Mesendoderm (in vitro differentiated cells): ENCODE measurements around the gene GPR179.
A peak's percentile ranks its signal among the peaks of the same experiment; 100 is the strongest.

Experiments used
- DNase-seq: peaks from one replicate; pipeline ENCODE4 v3.0.0; 2013
- H2AK5ac ChIP-seq: 2 replicates; pipeline ENCODE4 v1.6.1; 2013; ENCODE audit warnings: low read length, inconsistent platforms
- H2BK120ac ChIP-seq: 2 replicates; pipeline ENCODE4 v1.6.1; 2013; ENCODE audit warnings: low read depth, mild to moderate bottlenecking, low read length, moderate library complexity, mixed read lengths
- H2BK15ac ChIP-seq: replicated peaks from 2 replicates; pipeline ENCODE4 v1.6.1; 2013; ENCODE audit warnings: low read depth, mild to moderate bottlenecking, moderate library complexity
- H2BK5ac ChIP-seq: 2 replicates; pipeline ENCODE4 v1.6.1; 2013; ENCODE audit warnings: low read length, inconsistent platforms
- H3K18ac ChIP-seq: 2 replicates; pipeline ENCODE4 v1.6.1; 2013; ENCODE audit warnings: mild to moderate bottlenecking, low read length, mixed read lengths
- H3K23ac ChIP-seq: one replicate; pipeline ENCODE4 v1.6.1; 2013; ENCODE audit warnings: low read length
- H3K27ac ChIP-seq: 2 replicates; pipeline ENCODE4 v1.5.1; 2013; ENCODE audit warnings: low read depth, mild to moderate bottlenecking, inconsistent platforms, low read length, moderate library complexity
- H3K27me3 ChIP-seq: 2 replicates; pipeline ENCODE4 v1.6.1; 2013; ENCODE audit warnings: low read length, control low read depth, mild to moderate bottlenecking, inconsistent platforms; ENCODE audit not compliant: insufficient read depth, poor library complexity
- H3K36me3 ChIP-seq: 2 replicates; pipeline ENCODE4 v1.6.1; 2013; ENCODE audit warnings: low read length, inconsistent platforms; ENCODE audit not compliant: control insufficient read depth, insufficient read depth
- H3K4ac ChIP-seq: one replicate; pipeline ENCODE4 v1.6.1; 2013; ENCODE audit warnings: low read depth, mild to moderate bottlenecking, low read length, moderate library complexity
- H3K4me1 ChIP-seq: 2 replicates; pipeline ENCODE4 v1.6.1; 2013; ENCODE audit warnings: low read depth, low read length, inconsistent platforms; ENCODE audit not compliant: control insufficient read depth
- H3K4me2 ChIP-seq: 2 replicates; pipeline ENCODE4 v1.6.1; 2013; ENCODE audit warnings: low read length
- H3K4me3 ChIP-seq: 2 replicates; pipeline ENCODE4 v1.5.1; 2013; ENCODE audit warnings: mild to moderate bottlenecking, low read length
- H3K56ac ChIP-seq: one replicate; pipeline ENCODE4 v1.6.1; 2013; ENCODE audit warnings: low read length
- H3K79me1 ChIP-seq: 2 replicates; pipeline ENCODE4 v1.6.1; 2013; ENCODE audit warnings: low read length, inconsistent platforms
- H3K79me2 ChIP-seq: 2 replicates; pipeline ENCODE4 v1.6.1; 2013; ENCODE audit warnings: mild to moderate bottlenecking, low read length; ENCODE audit not compliant: control insufficient read depth, insufficient read depth
- H3K9ac ChIP-seq: 2 replicates; pipeline ENCODE4 v1.6.1; 2013; ENCODE audit warnings: low read length, inconsistent platforms
- H4K5ac ChIP-seq: one replicate; pipeline ENCODE4 v1.6.1; 2013; ENCODE audit warnings: low read length
- H4K8ac ChIP-seq: one replicate; pipeline ENCODE4 v1.6.1; 2013; ENCODE audit warnings: low read depth, mild to moderate bottlenecking, control low read depth, low read length, moderate library complexity
- WGBS: extraction: QIAGEN DNeasy Blood & Tissue Kit; methylation state at CpG from one replicate; pipeline ENCODE4 v1.1.7; 2013; ENCODE audit warnings: low lambda C conversion rate, missing lambda C conversion rate; ENCODE audit not compliant: insufficient coverage; ENCODE audit errors: extremely low coverage; 5-methylcytosine and 5-hydroxymethylcytosine counted together

GPR179 gene

DNA sequence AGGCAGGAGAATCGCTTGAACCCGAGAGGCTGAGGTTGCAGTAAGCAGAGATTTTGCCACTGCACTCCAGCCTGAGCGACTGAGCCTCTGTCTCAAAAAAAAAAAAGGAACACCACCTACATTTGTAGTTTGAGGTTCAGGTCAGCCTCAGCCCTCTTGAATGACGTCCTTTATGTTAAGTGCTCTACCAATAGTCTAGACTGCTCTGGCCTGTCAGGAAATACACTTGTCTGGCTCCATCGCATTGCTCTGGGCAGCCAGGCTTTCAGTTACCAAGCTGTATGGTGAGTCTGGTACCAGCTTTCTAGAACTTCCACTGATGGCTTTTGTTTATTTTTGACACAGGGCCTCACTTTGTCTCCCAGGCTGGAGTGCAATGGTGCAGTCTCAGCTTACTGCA lies 19.3 kb upstream of the GPR179 start:
- Histone ChIP-seq H3K27me3 (no peaks in the 10 kb centered on the region), H2AK5ac (no peak overlapping the region), H3K79me1 (peaks cover 3% of the 10 kb centered on the region), H3K4me1 (peaks cover 3% of the 10 kb centered on the region), H4K5ac (no peak overlapping the region), H3K36me3 (peaks cover 6% of the 10 kb centered on the region), H3K4me2 (no peak overlapping the region), H3K27ac (no peak overlapping the region), H2BK15ac (no peak overlapping the region), H3K4ac (no peak overlapping the region), H4K8ac (no peak overlapping the region), H3K23ac (no peak overlapping the region), H3K79me2 (peaks cover 2% of the 10 kb centered on the region), H2BK5ac (no peak overlapping the region), H2BK120ac (no peak overlapping the region), H3K56ac (no peak overlapping the region), H3K9ac (no peak overlapping the region), H3K18ac (no peak overlapping the region), H3K4me3 (no peak overlapping the region)
- no CpG with 5 or more reads among the region's 5 CpGs for WGBS
- DNase-seq: no peak

DNA sequence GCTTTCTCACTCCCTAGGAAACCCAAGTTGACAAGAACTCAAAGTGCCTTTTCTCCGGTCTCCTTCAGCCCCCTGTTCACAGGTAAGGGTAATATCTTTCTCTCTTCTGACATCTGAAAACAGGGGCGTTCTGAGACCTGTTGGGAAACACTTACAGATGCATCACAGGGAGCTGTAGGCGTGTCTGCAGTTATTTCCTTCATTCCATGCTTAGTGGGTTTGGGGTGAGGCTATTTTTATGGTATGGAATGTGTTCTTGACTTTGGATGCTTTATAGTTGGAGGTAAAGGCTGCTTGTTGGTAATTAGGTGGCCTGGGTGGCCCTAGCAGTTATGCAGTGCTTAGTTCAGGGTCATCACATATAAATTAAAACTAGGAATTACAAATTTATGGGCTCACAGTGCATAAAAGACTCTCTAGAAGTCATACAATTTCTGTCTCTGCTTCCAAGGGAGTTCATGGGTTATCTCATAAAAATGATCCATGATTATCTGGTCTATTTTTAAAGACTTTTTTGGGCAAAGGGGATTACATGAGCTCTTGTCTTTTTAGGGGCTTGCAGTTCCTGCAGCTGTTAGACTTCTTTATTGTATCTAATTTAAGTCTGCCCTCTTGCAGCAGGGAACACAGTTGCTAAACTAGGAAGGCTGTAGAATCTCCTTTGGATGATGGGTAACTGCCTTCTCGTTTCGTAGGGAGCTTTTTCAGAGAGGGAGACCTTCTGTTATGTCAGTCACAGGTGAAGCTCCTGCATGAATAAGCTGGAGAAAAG lies 18.1 kb upstream of the GPR179 start:
- Histone ChIP-seq H3K4me3 (no peak overlapping the region), H2BK15ac (no peak overlapping the region), H3K4ac (no peak overlapping the region), H3K9ac (no peak overlapping the region), H3K79me1 (peaks cover 5% of the 10 kb centered on the region), H3K79me2 (peaks cover 6% of the 10 kb centered on the region), H3K56ac (no peak overlapping the region), H2BK5ac (no peak overlapping the region), H4K5ac (no peak overlapping the region), H2BK120ac (no peak overlapping the region), H3K23ac (no peak overlapping the region), H3K27ac (no peak overlapping the region), H3K4me2 (no peak overlapping the region), H4K8ac (no peak overlapping the region), H3K27me3 (no peaks in the 10 kb centered on the region), H3K36me3 (peaks cover 2% of the 10 kb centered on the region), H2AK5ac (no peak overlapping the region), H3K18ac (no peak overlapping the region), H3K4me1 (peaks cover 3% of the 10 kb centered on the region)
- WGBS: no CpG with 5 or more reads among the region's 5 CpGs
- no peak for DNase-seq

DNA sequence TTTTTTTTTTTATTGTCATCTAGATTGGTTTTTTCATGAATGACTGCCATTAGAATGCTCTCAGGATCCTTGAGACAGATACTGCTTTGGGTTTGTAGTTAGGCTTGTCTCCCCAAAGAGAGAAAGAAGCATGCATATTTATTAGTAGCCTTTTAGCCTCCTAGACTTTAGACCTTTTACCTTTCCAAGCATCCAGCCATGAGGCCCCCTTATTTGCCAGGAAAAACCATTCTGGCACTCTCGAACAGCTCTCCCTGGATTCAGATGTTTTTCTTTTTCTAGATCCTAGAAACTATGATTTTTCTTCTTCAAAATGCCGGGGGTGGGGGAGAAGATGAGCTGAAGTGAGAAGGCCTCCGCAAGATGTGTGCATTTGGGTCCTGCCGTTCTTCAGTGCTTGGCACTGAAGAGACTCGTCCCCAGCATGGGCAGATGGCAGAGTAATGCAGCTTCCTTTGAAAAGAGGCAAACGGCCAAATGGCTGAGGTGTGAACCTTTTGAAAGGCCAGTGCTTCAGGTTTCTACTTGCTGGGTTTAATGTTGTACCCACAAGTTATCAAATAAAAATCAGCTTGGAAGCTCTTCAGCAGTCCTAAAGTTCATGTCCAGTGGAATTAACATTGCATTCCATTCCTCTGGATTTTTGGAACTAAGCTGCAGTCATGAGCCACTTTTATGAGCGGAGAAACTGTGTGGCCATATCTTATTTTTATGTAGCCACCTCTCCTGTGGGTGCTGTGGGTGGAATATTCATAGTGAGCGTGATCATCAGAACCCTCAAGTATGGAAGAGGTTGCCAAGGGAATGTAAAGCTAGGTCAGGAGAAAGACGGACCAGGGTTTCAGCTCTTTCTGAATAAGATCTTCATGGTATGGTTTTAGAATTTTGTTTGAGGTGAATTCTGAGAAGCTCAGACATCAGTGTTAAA lies 15.1 kb upstream of the GPR179 start:
- no peak overlapping the region for H2BK15ac ChIP-seq
- H2BK120ac ChIP-seq: no peak overlapping the region
- H4K8ac ChIP-seq: no peak overlapping the region
- H4K5ac ChIP-seq: no peak overlapping the region
- no peaks in the 10 kb centered on the region for H3K36me3 ChIP-seq
- no peak overlapping the region for H3K9ac ChIP-seq
- no peak for DNase-seq
- H3K79me1 ChIP-seq: peaks cover 12% of the 10 kb centered on the region
- H3K56ac ChIP-seq: no peak overlapping the region
- no peak overlapping the region for H2BK5ac ChIP-seq
- H3K18ac ChIP-seq: no peak overlapping the region
- no peak overlapping the region for H3K4ac ChIP-seq
- H3K79me2 ChIP-seq: peaks cover 20% of the 10 kb centered on the region
- no CpG with 5 or more reads among the region's 9 CpGs for WGBS
- H3K27me3 ChIP-seq: no peaks in the 10 kb centered on the region
- no peak overlapping the region for H3K23ac ChIP-seq
- peaks cover 8% of the 10 kb centered on the region for H3K4me1 ChIP-seq
- H3K4me2 ChIP-seq: no peak overlapping the region
- no peak overlapping the region for H3K4me3 ChIP-seq
- H2AK5ac ChIP-seq: no peak overlapping the region
- H3K27ac ChIP-seq: no peak overlapping the region

DNA sequence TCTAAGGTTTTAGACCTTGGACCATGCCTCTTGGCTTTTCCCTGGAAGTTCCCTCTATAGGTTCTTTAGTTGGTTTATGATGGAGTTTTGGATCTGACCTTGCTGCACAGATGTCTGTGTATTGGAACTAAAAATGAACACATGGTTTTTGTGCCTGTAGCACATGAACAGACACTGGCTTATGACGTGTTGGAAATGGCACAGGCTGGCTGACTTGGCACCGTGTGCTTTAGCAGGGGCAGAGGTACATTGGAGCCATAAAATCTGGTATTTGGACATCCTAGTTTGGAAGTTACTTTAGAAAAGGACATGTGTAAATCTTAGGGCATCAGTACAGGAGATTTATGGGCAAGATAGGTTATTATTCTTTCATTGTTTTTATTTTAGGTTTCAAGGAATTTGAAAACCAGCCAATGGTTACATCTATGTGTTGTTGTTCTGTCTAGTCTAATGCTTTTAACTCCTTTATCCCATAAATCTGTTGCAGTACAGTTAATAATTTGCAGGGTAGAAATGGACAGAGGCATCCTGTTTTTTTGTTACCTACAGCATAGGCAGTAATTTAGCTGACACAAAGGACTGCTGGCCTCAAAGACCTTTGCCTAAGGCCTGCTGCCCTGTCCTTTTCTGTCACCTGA lies 13.8 kb upstream of the GPR179 start:
- Histone ChIP-seq H3K23ac (no peak overlapping the region), H3K4me1 (peaks cover 12% of the 10 kb centered on the region), H3K4me2 (no peak overlapping the region), H4K8ac (no peak overlapping the region), H3K79me1 (peaks cover 15% of the 10 kb centered on the region), H3K4me3 (no peak overlapping the region), H3K27ac (no peak overlapping the region), H2AK5ac (no peak overlapping the region), H3K56ac (no peak overlapping the region), H3K27me3 (no peaks in the 10 kb centered on the region), H4K5ac (no peak overlapping the region), H3K36me3 (no peaks in the 10 kb centered on the region), H2BK120ac (no peak overlapping the region), H2BK5ac (no peak overlapping the region), H2BK15ac (no peak overlapping the region), H3K18ac (no peak overlapping the region), H3K79me2 (peaks cover 24% of the 10 kb centered on the region), H3K9ac (no peak overlapping the region), H3K4ac (no peak overlapping the region)
- no peak for DNase-seq
- no CpG with 5 or more reads among the region's 2 CpGs for WGBS

DNA sequence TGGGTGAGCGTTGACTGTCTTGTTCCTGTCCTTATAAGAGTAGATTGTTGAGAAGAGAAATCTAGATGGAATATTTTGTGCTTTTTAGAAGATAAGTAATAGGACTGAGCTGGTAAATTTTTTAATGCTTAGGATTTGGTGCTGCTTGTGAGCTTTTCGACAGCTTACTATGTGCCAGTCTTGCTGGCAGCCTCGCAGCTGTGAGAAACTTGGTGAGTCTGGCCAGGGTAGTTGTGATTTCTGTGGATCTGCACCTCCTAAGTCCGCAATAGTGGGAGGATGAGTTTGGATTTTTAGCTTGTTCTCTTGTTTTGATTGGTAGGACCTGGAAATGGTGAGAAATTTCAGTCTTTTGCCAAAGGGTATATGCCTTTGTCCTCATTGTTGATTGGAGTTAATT lies 11.5 kb upstream of the GPR179 start:
- no peak overlapping the region for H3K4ac ChIP-seq
- no peak overlapping the region for H4K8ac ChIP-seq
- peak overlapping the region; percentile 15 for H3K23ac ChIP-seq
- no peak overlapping the region for H2BK15ac ChIP-seq
- no peak overlapping the region for H3K27ac ChIP-seq
- H3K56ac ChIP-seq: no peak overlapping the region
- H2BK120ac ChIP-seq: no peak overlapping the region
- peaks cover 9% of the 10 kb centered on the region for H3K4me1 ChIP-seq
- no peaks in the 10 kb centered on the region for H3K36me3 ChIP-seq
- no peak overlapping the region for H2AK5ac ChIP-seq
- no peak overlapping the region for H4K5ac ChIP-seq
- H3K4me3 ChIP-seq: no peak overlapping the region
- no peak overlapping the region for H2BK5ac ChIP-seq
- H3K79me1 ChIP-seq: peaks cover 15% of the 10 kb centered on the region
- DNase-seq: no peak
- no peak overlapping the region for H3K18ac ChIP-seq
- no peak overlapping the region for H3K9ac ChIP-seq
- no peaks in the 10 kb centered on the region for H3K27me3 ChIP-seq
- WGBS: no CpG with 5 or more reads among the region's 4 CpGs
- H3K79me2 ChIP-seq: peaks cover 24% of the 10 kb centered on the region
- no peak overlapping the region for H3K4me2 ChIP-seq
